ENCODE measurements around the gene SMARCA2.

The SMARCA2 gene

DNA sequence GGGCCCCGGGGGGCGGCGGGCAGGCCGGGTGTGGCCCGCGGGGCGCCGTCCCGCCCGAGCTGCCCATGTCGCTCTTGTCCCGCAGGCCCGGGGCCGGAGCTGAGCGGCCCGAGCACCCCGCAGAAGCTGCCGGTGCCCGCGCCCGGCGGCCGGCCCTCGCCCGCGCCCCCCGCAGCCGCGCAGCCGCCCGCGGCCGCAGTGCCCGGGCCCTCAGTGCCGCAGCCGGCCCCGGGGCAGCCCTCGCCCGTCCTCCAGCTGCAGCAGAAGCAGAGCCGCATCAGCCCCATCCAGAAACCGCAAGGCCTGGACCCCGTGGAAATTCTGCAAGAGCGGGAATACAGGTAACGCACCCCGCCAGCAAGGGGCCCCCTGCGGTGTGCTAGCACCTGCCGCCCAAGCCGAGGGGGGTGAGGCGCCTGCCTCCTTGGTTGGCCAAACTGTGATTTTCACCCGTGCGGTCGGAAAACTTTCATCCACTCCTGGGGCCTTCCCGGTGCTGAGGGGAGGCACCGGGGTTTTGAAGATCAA, 32.1 kb downstream of the SMARCA2 start:
- TF ChIP-seq, protein P1, sequence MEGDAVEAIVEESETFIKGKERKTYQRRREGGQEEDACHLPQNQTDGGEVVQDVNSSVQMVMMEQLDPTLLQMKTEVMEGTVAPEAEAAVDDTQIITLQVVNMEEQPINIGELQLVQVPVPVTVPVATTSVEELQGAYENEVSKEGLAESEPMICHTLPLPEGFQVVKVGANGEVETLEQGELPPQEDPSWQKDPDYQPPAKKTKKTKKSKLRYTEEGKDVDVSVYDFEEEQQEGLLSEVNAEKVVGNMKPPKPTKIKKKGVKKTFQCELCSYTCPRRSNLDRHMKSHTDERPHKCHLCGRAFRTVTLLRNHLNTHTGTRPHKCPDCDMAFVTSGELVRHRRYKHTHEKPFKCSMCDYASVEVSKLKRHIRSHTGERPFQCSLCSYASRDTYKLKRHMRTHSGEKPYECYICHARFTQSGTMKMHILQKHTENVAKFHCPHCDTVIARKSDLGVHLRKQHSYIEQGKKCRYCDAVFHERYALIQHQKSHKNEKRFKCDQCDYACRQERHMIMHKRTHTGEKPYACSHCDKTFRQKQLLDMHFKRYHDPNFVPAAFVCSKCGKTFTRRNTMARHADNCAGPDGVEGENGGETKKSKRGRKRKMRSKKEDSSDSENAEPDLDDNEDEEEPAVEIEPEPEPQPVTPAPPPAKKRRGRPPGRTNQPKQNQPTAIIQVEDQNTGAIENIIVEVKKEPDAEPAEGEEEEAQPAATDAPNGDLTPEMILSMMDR (IDR thresholded peaks at IDR 0.05; ENCODE audit: insufficient read depth, low read depth, low read length, missing control alignments), result no peak
- no peak for DNase-seq (ENCODE audit: low read depth)
- no peak overlapping the region for H3K4me3 ChIP-seq (ENCODE audit: low read length)

DNA sequence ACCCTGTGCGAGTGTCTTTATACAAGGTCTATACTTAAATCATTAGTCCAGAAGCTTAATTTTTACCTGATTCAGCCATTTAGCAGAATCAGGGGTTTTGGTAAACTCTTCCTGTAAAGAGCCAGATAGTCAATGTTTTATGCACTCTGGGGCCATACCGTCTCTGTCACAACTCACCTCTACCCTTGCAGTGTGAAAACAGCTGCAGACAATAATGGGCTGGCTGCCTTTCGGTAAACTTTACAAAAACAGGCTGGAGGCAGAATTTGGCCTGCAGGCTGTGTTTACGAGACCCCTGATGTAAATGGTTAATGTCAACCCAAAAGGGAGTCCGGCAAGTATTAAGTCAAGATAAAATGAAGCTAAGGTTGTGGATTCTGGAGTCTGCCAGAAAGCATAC, 32.8 kb downstream of the SMARCA2 start:
- H3K4me3 ChIP-seq (ENCODE audit: low read length), result no peak overlapping the region
- no peak for DNase-seq (ENCODE audit: low read depth)
- TF ChIP-seq, protein P1 (IDR thresholded peaks at IDR 0.05; ENCODE audit: insufficient read depth, low read depth, low read length, missing control alignments), result no peak

DNA sequence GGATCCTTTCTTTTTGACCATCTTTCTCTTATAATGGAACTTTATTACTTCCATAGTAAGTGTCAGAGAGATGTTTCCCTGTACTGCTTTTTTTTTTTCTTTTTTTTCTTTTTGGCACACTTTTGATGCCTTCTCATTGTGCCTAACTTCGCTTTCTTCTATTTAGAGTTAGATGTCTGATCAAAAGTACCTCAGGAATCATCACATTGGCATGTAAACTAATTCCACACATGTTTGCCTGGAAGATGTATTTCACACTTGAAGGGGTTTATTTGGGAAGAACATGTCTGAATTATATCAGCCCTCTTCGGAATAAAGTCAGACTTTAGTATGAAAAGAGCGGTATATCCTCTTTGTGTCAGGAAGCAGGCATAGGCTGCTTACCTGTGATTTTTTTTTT, 35.1 kb downstream of the SMARCA2 start:
- H3K4me3 ChIP-seq (ENCODE audit: low read length), result no peak overlapping the region
- TF ChIP-seq, protein P1 (IDR thresholded peaks at IDR 0.05; ENCODE audit: insufficient read depth, low read depth, low read length, missing control alignments), result no peak
- no peak for DNase-seq (ENCODE audit: low read depth)

DNA sequence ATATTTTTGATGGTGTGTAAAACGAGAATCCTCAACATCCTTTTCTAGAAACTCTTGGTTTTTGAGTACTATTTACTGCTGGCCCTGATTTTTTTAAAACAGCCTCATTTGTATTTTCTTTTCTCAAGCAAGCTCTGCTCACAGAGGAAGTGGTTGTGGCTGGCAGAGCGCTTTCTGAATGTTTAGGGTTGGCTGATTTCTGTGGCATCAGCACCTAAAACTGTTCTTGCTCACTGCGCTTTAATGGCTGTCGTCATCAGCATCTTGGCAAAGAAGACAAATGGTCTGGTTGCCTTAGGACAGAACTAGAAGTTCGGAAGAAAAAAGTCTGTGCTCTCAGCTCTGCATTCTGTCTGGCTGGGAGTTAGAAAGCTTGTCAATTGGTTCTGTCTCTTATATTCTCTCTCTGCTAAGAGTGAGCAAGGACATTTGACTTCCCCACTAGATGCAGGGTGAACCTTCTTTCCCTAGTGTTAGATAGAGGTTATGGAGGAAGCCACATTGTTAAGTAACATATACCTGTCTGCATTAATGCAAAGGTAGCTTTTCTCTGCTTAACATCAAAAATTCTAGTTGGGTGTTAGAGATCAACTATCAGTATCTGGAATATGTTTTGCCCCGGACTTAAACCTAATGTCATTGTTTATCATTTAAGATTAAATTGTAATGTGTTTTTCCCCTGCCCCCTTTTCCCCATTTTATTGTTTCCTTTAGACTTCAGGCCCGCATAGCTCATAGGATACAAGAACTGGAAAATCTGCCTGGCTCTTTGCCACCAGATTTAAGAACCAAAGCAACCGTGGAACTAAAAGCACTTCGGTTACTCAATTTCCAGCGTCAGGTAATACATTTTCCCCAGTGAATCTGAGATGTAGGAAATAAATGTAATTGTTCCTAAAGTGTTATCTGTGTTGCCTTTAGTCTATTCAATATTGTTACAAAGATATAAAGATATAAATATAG, 39.0 kb downstream of the SMARCA2 start:
- DNase-seq (ENCODE audit: low read depth), result no peak
- TF ChIP-seq, protein P1 (IDR thresholded peaks at IDR 0.05; ENCODE audit: insufficient read depth, low read depth, low read length, missing control alignments), result no peak
- no peak overlapping the region for H3K4me3 ChIP-seq (ENCODE audit: low read length)

DNA sequence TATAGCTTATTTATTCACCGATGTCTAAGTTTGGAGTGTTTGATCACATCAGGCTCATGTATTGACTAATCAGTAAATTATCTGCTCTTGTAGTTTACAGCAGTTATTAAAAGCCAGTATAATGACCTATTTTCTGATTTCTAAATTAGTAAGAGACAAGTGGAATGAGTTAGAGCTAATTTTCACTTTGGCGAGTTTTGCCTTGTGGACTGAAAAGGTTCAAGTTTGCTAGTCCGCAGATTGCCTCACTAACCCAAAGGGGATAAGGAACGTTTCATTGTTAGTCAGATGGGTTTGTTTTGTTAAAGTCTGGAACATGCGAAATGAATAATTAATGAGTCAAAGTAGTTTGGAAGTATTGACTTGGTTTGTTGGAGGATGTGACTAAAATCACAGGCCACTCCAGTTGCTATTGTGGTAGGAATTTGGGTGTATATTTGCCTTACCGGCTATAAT, 40.1 kb downstream of the SMARCA2 start:
- H3K4me3 ChIP-seq (ENCODE audit: low read length), result no peak overlapping the region
- DNase-seq (ENCODE audit: low read depth), result peak; percentile 84
- TF ChIP-seq, protein P1 (IDR thresholded peaks at IDR 0.05; ENCODE audit: insufficient read depth, low read depth, low read length, missing control alignments), result no peak

DNA sequence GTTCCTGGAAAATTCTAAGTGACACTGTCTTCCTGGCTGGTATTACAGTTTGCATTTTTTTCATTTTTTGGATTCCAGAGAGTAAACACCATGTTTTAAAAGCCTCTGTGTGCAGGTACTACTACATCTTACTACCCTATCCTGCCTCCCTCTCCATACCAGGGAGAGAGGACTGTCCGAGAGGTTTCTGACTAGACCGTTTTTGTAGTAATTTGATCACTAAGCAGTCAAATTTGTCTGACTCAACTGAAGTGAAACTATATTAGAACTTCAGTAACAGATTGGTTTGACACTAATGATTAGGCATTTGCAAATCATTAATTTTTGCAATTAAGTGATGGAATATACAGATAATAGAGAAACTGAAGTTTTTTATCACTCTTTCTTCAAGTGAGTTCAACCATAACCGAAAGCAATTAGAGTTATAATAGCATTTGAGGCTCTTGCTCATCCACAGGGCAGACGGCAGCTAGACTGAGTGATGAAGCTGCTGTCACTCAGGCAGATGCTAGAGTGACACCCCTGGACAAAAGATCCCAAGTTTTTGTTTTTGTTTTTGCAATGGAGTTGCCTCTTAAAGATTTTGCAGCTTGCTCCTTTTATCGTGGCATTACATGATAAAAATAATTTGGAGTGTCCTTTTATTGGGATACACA, 44.3 kb downstream of the SMARCA2 start:
- TF ChIP-seq, protein P1 (IDR thresholded peaks at IDR 0.05; ENCODE audit: insufficient read depth, low read depth, low read length, missing control alignments), result no peak
- no peak overlapping the region for H3K4me3 ChIP-seq (ENCODE audit: low read length)
- DNase-seq (ENCODE audit: low read depth), result no peak
